ENCODE results near the gene TSSK6. TPM values are rescaled to one million over a fixed set of nuclear protein-coding genes. Genes with fewer than 3 reads are reported as not detected.

The TSSK6 gene
- total and polyA plus RNA-seq, 12 donors = 0.23 to 1.2 (median 0.45) TPM; not detected in 1

GRCh38 chr19:19526581-19527370 lies 11.4 kb upstream of the TSSK6 start:
- H3K36me3 ChIP-seq = peaks cover 0 to 59% (median 0%) of the 10 kb centered on the region in 9 donors
- intact Hi-C loops (cut with DNase I) = no loop called here
- H3K27ac ChIP-seq = no peak overlapping the region
- TF ChIP-seq CTCF (IDR thresholded peaks at IDR 0.05) = no peak
- WGBS, 2 donors = 77 to 83% methylated on average over 28 of the region's 28 CpGs
- H3K9me3 ChIP-seq = no peaks in the 10 kb centered on the region
- H3K27me3 ChIP-seq = no peaks in the 10 kb centered on the region
- peaks cover 0 to 41% (median 7%) of the 10 kb centered on the region in 9 donors for H3K4me1 ChIP-seq
- ATAC-seq = no peak
- H3K4me3 ChIP-seq = no peak overlapping the region
- no peak for DNase-seq

GRCh38 chr19:19525611-19526380 lies 10.4 kb upstream of the TSSK6 start:
- Histone ChIP-seq H3K4me1 (peaks cover 0 to 45% (median 7%) of the 10 kb centered on the region in 9 donors), H3K27ac (no peak overlapping the region)
- no peak for TF ChIP-seq CTCF (IDR thresholded peaks at IDR 0.05)

GRCh38 chr19:19524053-19524452 lies 8.7 kb upstream of the TSSK6 start:
- peaks cover 0 to 53% (median 13%) of the 10 kb centered on the region in 9 donors for H3K4me1 ChIP-seq
- H3K27ac ChIP-seq = no peak overlapping the region
- intact Hi-C loops (cut with DNase I) = no loop called here
- whole genome bisulfite sequencing, 2 donors = 90 to 92% methylated on average over 7 of the region's 7 CpGs
- DNase-seq = no peak
- no peak overlapping the region for H3K4me3 ChIP-seq
- no peaks in the 10 kb centered on the region for H3K9me3 ChIP-seq
- no peak for ATAC-seq
- peaks cover 0 to 76% (median 0%) of the 10 kb centered on the region in 9 donors for H3K36me3 ChIP-seq
- no peaks in the 10 kb centered on the region for H3K27me3 ChIP-seq
- TF ChIP-seq CTCF (IDR thresholded peaks at IDR 0.05) = no peak

More at GRCh38 chr19:19525611-19526380, 10.4 kb upstream of the TSSK6 start:
- 84 to 90% methylated on average over 22 to 23 of the region's 23 CpGs for WGBS, 2 donors
- Histone ChIP-seq H3K4me3 (no peak overlapping the region), H3K27me3 (no peaks in the 10 kb centered on the region), H3K36me3 (peaks cover 0 to 62% (median 0%) of the 10 kb centered on the region in 9 donors), H3K9me3 (no peaks in the 10 kb centered on the region)
- intact Hi-C loops (cut with DNase I) = no loop called here
- peak in 1 of 8 donors; percentile 2 for ATAC-seq
- DNase-seq = no peak

GRCh38 chr19:19523177-19523576 lies 7.8 kb upstream of the TSSK6 start:
- WGBS, 2 donors = 88 to 89% methylated on average over 3 of the region's 3 CpGs
- DNase-seq (no peak), ATAC-seq (no peak)
- H3K9me3 ChIP-seq = no peaks in the 10 kb centered on the region
- H3K4me1 ChIP-seq = peaks cover 0 to 50% (median 14%) of the 10 kb centered on the region in 9 donors
- no peak overlapping the region for H3K27ac ChIP-seq
- no peak for TF ChIP-seq CTCF (IDR thresholded peaks at IDR 0.05)
- no peaks in the 10 kb centered on the region for H3K27me3 ChIP-seq
- intact Hi-C loops (cut with DNase I) = no loop called here
- no peak overlapping the region for H3K4me3 ChIP-seq
- H3K36me3 ChIP-seq = peaks cover 0 to 72% (median 0%) of the 10 kb centered on the region in 9 donors

All from heart right ventricle (tissue), 16 donors.